H1 (cell line): ENCODE results near the gene ATP9B.

Experiments
- EZH2 ChIP-seq: fragments of 200-600 bp; sonication (generic); IDR thresholded peaks from 2 replicates; pipeline ENCODE4 v1.7.1; 2012; ENCODE audit warnings: low read depth, mild to moderate bottlenecking, moderate library complexity, low read length, inconsistent platforms; ENCODE audit not compliant: severe bottlenecking
- HDAC6 ChIP-seq: IDR thresholded peaks from one replicate; pipeline ENCODE4 v1.7.1; 2012; ENCODE audit warnings: low read depth, mild to moderate bottlenecking, inconsistent platforms, low read length, moderate library complexity
- POLR2AphosphoS5 ChIP-seq: IDR thresholded peaks from 2 replicates; pipeline ENCODE4 v1.6.1; 2011; ENCODE audit warnings: low read depth, low read length
- SUZ12 ChIP-seq: fragments of 200-600 bp; sonication (generic); IDR thresholded peaks from 2 replicates; pipeline ENCODE4 v1.6.1; 2012; ENCODE audit warnings: mild to moderate bottlenecking, inconsistent platforms, low read length, moderate library complexity, mixed read lengths
- TBP ChIP-seq: IDR thresholded peaks from 2 replicates; pipeline ENCODE4 v1.6.1; 2011; ENCODE audit warnings: low read depth, low read length, improper control_type of control experiment
- TF ChIP-seq, protein P1 (sequence below), 3 experiments: IDR thresholded peaks; 1 replicate in 2 of 3; 2 replicates in 1 of 3; pipeline versions ENCODE4 v1.5.1 to v1.6.1; 2011; ENCODE audit warnings: low read length in 3 of 3, mild to moderate bottlenecking in 3 of 3, inconsistent platforms in 2 of 3, low read depth in 1 of 3, moderate library complexity in 1 of 3; ENCODE audit not compliant: insufficient read depth in 1 of 3; ENCODE audit errors: control extremely low read depth in 1 of 3
- TF ChIP-seq, protein P2 (sequence below): fragments of 300-600 bp; sonication (generic); IDR thresholded peaks from 2 replicates; pipeline ENCODE4 v1.7.1; 2012; ENCODE audit warnings: low read length, moderate library complexity, mild to moderate bottlenecking, inconsistent platforms; ENCODE audit not compliant: insufficient replicate concordance

DNA sequence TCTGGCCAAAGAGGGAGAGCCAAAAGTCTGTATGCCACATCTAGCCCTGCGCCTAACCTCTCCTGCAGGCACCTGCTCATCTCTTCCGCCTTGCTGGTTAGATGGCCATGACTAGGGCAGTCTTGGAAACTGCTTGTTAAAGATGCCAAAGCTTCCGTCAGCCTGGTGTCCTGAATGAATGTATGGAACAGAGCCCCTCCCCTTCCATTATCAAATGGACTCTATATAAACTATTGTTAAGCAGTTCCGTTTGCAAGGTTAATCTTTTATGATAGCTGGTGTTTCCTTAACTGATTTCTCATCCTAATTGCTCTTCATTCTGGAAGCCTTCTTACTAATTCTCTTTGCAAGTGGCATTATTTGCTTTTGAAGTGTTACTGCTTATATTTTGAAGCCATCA is 87.1 kb downstream of the ATP9B start:
- TF ChIP-seq, protein P1, sequence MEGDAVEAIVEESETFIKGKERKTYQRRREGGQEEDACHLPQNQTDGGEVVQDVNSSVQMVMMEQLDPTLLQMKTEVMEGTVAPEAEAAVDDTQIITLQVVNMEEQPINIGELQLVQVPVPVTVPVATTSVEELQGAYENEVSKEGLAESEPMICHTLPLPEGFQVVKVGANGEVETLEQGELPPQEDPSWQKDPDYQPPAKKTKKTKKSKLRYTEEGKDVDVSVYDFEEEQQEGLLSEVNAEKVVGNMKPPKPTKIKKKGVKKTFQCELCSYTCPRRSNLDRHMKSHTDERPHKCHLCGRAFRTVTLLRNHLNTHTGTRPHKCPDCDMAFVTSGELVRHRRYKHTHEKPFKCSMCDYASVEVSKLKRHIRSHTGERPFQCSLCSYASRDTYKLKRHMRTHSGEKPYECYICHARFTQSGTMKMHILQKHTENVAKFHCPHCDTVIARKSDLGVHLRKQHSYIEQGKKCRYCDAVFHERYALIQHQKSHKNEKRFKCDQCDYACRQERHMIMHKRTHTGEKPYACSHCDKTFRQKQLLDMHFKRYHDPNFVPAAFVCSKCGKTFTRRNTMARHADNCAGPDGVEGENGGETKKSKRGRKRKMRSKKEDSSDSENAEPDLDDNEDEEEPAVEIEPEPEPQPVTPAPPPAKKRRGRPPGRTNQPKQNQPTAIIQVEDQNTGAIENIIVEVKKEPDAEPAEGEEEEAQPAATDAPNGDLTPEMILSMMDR (IDR thresholded peaks at IDR 0.05; ENCODE audit: control extremely low read depth in 1 of 3, insufficient read depth in 1 of 3, low read depth in 1 of 3, low read length in 3 of 3), result no peak
- TF ChIP-seq POLR2AphosphoS5, result no peak
- TF ChIP-seq, protein P2, sequence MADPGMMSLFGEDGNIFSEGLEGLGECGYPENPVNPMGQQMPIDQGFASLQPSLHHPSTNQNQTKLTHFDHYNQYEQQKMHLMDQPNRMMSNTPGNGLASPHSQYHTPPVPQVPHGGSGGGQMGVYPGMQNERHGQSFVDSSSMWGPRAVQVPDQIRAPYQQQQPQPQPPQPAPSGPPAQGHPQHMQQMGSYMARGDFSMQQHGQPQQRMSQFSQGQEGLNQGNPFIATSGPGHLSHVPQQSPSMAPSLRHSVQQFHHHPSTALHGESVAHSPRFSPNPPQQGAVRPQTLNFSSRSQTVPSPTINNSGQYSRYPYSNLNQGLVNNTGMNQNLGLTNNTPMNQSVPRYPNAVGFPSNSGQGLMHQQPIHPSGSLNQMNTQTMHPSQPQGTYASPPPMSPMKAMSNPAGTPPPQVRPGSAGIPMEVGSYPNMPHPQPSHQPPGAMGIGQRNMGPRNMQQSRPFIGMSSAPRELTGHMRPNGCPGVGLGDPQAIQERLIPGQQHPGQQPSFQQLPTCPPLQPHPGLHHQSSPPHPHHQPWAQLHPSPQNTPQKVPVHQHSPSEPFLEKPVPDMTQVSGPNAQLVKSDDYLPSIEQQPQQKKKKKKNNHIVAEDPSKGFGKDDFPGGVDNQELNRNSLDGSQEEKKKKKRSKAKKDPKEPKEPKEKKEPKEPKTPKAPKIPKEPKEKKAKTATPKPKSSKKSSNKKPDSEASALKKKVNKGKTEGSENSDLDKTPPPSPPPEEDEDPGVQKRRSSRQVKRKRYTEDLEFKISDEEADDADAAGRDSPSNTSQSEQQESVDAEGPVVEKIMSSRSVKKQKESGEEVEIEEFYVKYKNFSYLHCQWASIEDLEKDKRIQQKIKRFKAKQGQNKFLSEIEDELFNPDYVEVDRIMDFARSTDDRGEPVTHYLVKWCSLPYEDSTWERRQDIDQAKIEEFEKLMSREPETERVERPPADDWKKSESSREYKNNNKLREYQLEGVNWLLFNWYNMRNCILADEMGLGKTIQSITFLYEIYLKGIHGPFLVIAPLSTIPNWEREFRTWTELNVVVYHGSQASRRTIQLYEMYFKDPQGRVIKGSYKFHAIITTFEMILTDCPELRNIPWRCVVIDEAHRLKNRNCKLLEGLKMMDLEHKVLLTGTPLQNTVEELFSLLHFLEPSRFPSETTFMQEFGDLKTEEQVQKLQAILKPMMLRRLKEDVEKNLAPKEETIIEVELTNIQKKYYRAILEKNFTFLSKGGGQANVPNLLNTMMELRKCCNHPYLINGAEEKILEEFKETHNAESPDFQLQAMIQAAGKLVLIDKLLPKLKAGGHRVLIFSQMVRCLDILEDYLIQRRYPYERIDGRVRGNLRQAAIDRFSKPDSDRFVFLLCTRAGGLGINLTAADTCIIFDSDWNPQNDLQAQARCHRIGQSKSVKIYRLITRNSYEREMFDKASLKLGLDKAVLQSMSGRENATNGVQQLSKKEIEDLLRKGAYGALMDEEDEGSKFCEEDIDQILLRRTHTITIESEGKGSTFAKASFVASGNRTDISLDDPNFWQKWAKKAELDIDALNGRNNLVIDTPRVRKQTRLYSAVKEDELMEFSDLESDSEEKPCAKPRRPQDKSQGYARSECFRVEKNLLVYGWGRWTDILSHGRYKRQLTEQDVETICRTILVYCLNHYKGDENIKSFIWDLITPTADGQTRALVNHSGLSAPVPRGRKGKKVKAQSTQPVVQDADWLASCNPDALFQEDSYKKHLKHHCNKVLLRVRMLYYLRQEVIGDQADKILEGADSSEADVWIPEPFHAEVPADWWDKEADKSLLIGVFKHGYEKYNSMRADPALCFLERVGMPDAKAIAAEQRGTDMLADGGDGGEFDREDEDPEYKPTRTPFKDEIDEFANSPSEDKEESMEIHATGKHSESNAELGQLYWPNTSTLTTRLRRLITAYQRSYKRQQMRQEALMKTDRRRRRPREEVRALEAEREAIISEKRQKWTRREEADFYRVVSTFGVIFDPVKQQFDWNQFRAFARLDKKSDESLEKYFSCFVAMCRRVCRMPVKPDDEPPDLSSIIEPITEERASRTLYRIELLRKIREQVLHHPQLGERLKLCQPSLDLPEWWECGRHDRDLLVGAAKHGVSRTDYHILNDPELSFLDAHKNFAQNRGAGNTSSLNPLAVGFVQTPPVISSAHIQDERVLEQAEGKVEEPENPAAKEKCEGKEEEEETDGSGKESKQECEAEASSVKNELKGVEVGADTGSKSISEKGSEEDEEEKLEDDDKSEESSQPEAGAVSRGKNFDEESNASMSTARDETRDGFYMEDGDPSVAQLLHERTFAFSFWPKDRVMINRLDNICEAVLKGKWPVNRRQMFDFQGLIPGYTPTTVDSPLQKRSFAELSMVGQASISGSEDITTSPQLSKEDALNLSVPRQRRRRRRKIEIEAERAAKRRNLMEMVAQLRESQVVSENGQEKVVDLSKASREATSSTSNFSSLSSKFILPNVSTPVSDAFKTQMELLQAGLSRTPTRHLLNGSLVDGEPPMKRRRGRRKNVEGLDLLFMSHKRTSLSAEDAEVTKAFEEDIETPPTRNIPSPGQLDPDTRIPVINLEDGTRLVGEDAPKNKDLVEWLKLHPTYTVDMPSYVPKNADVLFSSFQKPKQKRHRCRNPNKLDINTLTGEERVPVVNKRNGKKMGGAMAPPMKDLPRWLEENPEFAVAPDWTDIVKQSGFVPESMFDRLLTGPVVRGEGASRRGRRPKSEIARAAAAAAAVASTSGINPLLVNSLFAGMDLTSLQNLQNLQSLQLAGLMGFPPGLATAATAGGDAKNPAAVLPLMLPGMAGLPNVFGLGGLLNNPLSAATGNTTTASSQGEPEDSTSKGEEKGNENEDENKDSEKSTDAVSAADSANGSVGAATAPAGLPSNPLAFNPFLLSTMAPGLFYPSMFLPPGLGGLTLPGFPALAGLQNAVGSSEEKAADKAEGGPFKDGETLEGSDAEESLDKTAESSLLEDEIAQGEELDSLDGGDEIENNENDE, result no peak
- TF ChIP-seq EZH2, result no peak
- TF ChIP-seq TBP, result no peak
- TF ChIP-seq HDAC6, result no peak
- no peak for TF ChIP-seq SUZ12
